HG02852 (cell line): ENCODE data around the gene MTHFD2L.
A peak's percentile ranks its signal among the peaks of the same experiment; 100 is the strongest.

Source experiments
- ATAC-seq: cut with Tn5 transposase; IDR thresholded peaks from one replicate; pipeline ENCODE4 v1.9.1; 2021; ENCODE audit warnings: mild to moderate bottlenecking, moderate library complexity; ENCODE audit not compliant: unreplicated experiment

MTHFD2L gene

GRCh38 chr4:74235135-74235534, 77.2 kb downstream of the MTHFD2L start:
- ATAC-seq, result peak; percentile 88

- no peak for ATAC-seq
Observed at GRCh38 chr4:74237425-74237966, 79.6 kb downstream of the MTHFD2L start.

- no peak for ATAC-seq
Observed at GRCh38 chr4:74244049-74244448, 86.1 kb downstream of the MTHFD2L start.

- no peak for ATAC-seq
Observed at GRCh38 chr4:74252933-74253332, 95.0 kb downstream of the MTHFD2L start.

GRCh38 chr4:74254386-74254785, 96.5 kb downstream of the MTHFD2L start:
- ATAC-seq, result no peak

GRCh38 chr4:74255096-74255495, 97.2 kb downstream of the MTHFD2L start:
- no peak for ATAC-seq

- no peak for ATAC-seq
Observed at GRCh38 chr4:74258963-74259362, 101.0 kb downstream of the MTHFD2L start.

GRCh38 chr4:74260036-74260435, 102.1 kb downstream of the MTHFD2L start:
- ATAC-seq, result no peak

GRCh38 chr4:74262522-74262921, 104.6 kb downstream of the MTHFD2L start:
- ATAC-seq, result no peak

GRCh38 chr4:74263551-74263950, 105.6 kb downstream of the MTHFD2L start:
- ATAC-seq, result no peak

GRCh38 chr4:74266081-74266480, 108.2 kb downstream of the MTHFD2L start:
- ATAC-seq, result no peak

GRCh38 chr4:74267998-74268606, 110.2 kb downstream of the MTHFD2L start:
- no peak for ATAC-seq

- no peak for ATAC-seq
Observed at GRCh38 chr4:74268643-74269042, 110.7 kb downstream of the MTHFD2L start.

GRCh38 chr4:74278490-74278889, 120.6 kb downstream of the MTHFD2L start:
- ATAC-seq, result no peak

- ATAC-seq, result no peak
Observed at GRCh38 chr4:74279716-74280115, 121.8 kb downstream of the MTHFD2L start.

- ATAC-seq, result no peak
Observed at GRCh38 chr4:74282926-74283325, 125.0 kb downstream of the MTHFD2L start.

GRCh38 chr4:74283614-74284013, 125.7 kb downstream of the MTHFD2L start:
- no peak for ATAC-seq

GRCh38 chr4:74284053-74284452, 126.1 kb downstream of the MTHFD2L start:
- no peak for ATAC-seq

GRCh38 chr4:74287164-74287563, 129.2 kb downstream of the MTHFD2L start:
- ATAC-seq, result no peak

- ATAC-seq, result no peak
Observed at GRCh38 chr4:74287791-74288190, 129.9 kb downstream of the MTHFD2L start.

GRCh38 chr4:74291471-74291870, 133.6 kb downstream of the MTHFD2L start:
- no peak for ATAC-seq

- no peak for ATAC-seq
Observed at GRCh38 chr4:74292111-74292870, 134.4 kb downstream of the MTHFD2L start.
